WTC11 (cell line): ENCODE measurements around the gene KIAA1958. TPM values are rescaled to one million over a fixed set of nuclear protein-coding genes. Genes with fewer than 3 reads are reported as not detected.

ENCODE experiments used
- ATAC-seq: fragments of 200-7000 bp; cut with Tn5 transposase; 2 replicates; pipeline ENCODE4 v1.10.0; 2021; ENCODE audit warnings: mild to moderate bottlenecking, moderate library complexity
- CTCF ChIA-PET: fragments of 300-600 bp; sonication (Branson Sonifier 250); formaldehyde crosslinking; loops from one replicate; lab custom pipeline; 2021; ENCODE audit warnings: antibody characterized with exemption; lab: Charles Lee
- POLR2A ChIA-PET: fragments of 350-600 bp; sonication (Branson Sonifier 250); formaldehyde crosslinking; loops from one replicate; lab custom pipeline; 2021; ENCODE audit warnings: antibody characterized with exemption; lab: Charles Lee
- DNase-seq: peaks from one replicate; pipeline ENCODE4 v3.0.0; 2021; ENCODE audit warnings: low spot score
- H3K27ac Mint-ChIP-seq: 2 replicates; pipeline ENCODE4 v1.8.0; 2021; ENCODE audit warnings: mixed read lengths
- H3K27me3 Mint-ChIP-seq: 2 replicates; pipeline ENCODE4 v1.8.0; 2021; ENCODE audit warnings: low read depth, mild to moderate bottlenecking, moderate library complexity, mixed read lengths
- H3K36me3 Mint-ChIP-seq: 2 replicates; pipeline ENCODE4 v1.8.0; 2021; ENCODE audit warnings: mixed read lengths
- H3K4me1 Mint-ChIP-seq: 2 replicates; pipeline ENCODE4 v1.8.0; 2022; ENCODE audit warnings: mixed read lengths
- H3K4me3 Mint-ChIP-seq: 2 replicates; pipeline ENCODE4 v1.8.0; 2021; ENCODE audit warnings: mild to moderate bottlenecking, moderate library complexity, mixed read lengths
- H3K9me3 Mint-ChIP-seq: 2 replicates; pipeline ENCODE4 v1.8.0; 2021; ENCODE audit warnings: mixed read lengths
- ARID4B ChIP-seq: sonication (generic); formaldehyde crosslinking; IDR thresholded peaks from 2 replicates; pipeline ENCODE4 v1.8.0; 2023; ENCODE audit warnings: missing genetic modification reagents, mild to moderate bottlenecking, borderline replicate concordance
- ATF1 ChIP-seq: sonication (generic); formaldehyde crosslinking; IDR thresholded peaks from 2 replicates; pipeline ENCODE4 v1.8.1; 2023; ENCODE audit warnings: mild to moderate bottlenecking, moderate library complexity, missing genetic modification reagents
- CBFB ChIP-seq: sonication (generic); formaldehyde crosslinking; IDR thresholded peaks from 2 replicates; pipeline ENCODE4 v1.8.1; 2022; ENCODE audit warnings: mild to moderate bottlenecking, low read depth, missing genetic modification reagents
- CREM ChIP-seq: sonication (generic); formaldehyde crosslinking; IDR thresholded peaks from 2 replicates; pipeline ENCODE4 v1.8.1; 2022; ENCODE audit warnings: mild to moderate bottlenecking, missing genetic modification reagents, moderate library complexity
- CTCF ChIP-seq: fragments of 200-600 bp; IDR thresholded peaks from 2 replicates; pipeline ENCODE4 v1.8.0; 2022; ENCODE audit warnings: antibody characterized with exemption
- FOXK1 ChIP-seq: sonication (generic); formaldehyde crosslinking; IDR thresholded peaks from 2 replicates; pipeline ENCODE4 v1.8.0; 2022; ENCODE audit warnings: mild to moderate bottlenecking, moderate library complexity, missing genetic modification reagents
- GABPB1 ChIP-seq: sonication (generic); formaldehyde crosslinking; IDR thresholded peaks from 2 replicates; pipeline ENCODE4 v1.8.1; 2023; ENCODE audit warnings: mild to moderate bottlenecking, missing genetic modification reagents
- GRHL2 ChIP-seq: fragments of 250-450 bp; sonication (Bioruptor Pico); IDR thresholded peaks from 2 replicates; pipeline ENCODE4 v1.8.0; 2022; ENCODE audit warnings: mild to moderate bottlenecking, moderate library complexity; ENCODE audit not compliant: insufficient replicate concordance, severe bottlenecking
- IRF2 ChIP-seq: sonication (generic); formaldehyde crosslinking; IDR thresholded peaks from 2 replicates; pipeline ENCODE4 v1.8.0; 2022; ENCODE audit warnings: low read depth, missing genetic modification reagents, borderline replicate concordance
- JUN ChIP-seq: sonication (generic); formaldehyde crosslinking; IDR thresholded peaks from 2 replicates; pipeline ENCODE4 v1.8.0; 2023; ENCODE audit warnings: mild to moderate bottlenecking, missing genetic modification reagents
- KAT7 ChIP-seq: sonication (generic); formaldehyde crosslinking; IDR thresholded peaks from 2 replicates; pipeline ENCODE4 v1.8.1; 2023; ENCODE audit warnings: missing genetic modification reagents, mild to moderate bottlenecking, borderline replicate concordance
- MXD4 ChIP-seq: fragments of 250-450 bp; sonication (Bioruptor Pico); IDR thresholded peaks from 2 replicates; pipeline ENCODE4 v1.8.0; 2021; ENCODE audit warnings: mild to moderate bottlenecking, moderate library complexity, borderline replicate concordance
- NFYB ChIP-seq: sonication (generic); formaldehyde crosslinking; conservative IDR thresholded peaks from 2 replicates; pipeline ENCODE4 v1.8.0; 2022; ENCODE audit warnings: low read depth, missing genetic modification reagents
- NR2C2 ChIP-seq: sonication (generic); formaldehyde crosslinking; IDR thresholded peaks from 2 replicates; pipeline ENCODE4 v1.8.0; 2022; ENCODE audit warnings: mild to moderate bottlenecking, missing genetic modification reagents
- SOX15 ChIP-seq: fragments of 250-450 bp; sonication (Bioruptor Pico); IDR thresholded peaks from 2 replicates; pipeline ENCODE4 v1.9.0; 2021; ENCODE audit warnings: mild to moderate bottlenecking
- ZNF121 ChIP-seq: sonication (generic); formaldehyde crosslinking; IDR thresholded peaks from 2 replicates; pipeline ENCODE4 v1.8.0; 2023; ENCODE audit warnings: missing genetic modification reagents
- ZNF232 ChIP-seq: sonication (generic); formaldehyde crosslinking; IDR thresholded peaks from 2 replicates; pipeline ENCODE4 v1.8.0; 2022; ENCODE audit warnings: mild to moderate bottlenecking, missing genetic modification reagents
- ZNF416 ChIP-seq: fragments of 250-450 bp; sonication (Bioruptor Pico); IDR thresholded peaks from 2 replicates; pipeline ENCODE4 v1.9.0; 2021; ENCODE audit warnings: mild to moderate bottlenecking, inconsistent platforms
- ZNF425 ChIP-seq: fragments of 250-450 bp; sonication (Bioruptor Pico); conservative IDR thresholded peaks from 2 replicates; pipeline ENCODE4 v1.9.0; 2021; ENCODE audit warnings: mild to moderate bottlenecking
- total RNA-seq: library from RNA; stranded (reverse); gene quantifications from 3 replicates; pipeline ENCODE4 v1.2.3, GENCODE V29; 2021
- TF ChIP-seq, protein P1 (sequence below): sonication (generic); formaldehyde crosslinking; IDR thresholded peaks from 2 replicates; pipeline ENCODE4 v1.8.1; 2022; ENCODE audit warnings: missing genetic modification reagents, borderline replicate concordance
- TF ChIP-seq, protein P2 (sequence below): sonication (generic); formaldehyde crosslinking; IDR thresholded peaks from 2 replicates; pipeline ENCODE4 v1.8.1; 2023; ENCODE audit warnings: mild to moderate bottlenecking, missing genetic modification reagents, moderate library complexity
- TF ChIP-seq, protein P3 (sequence below): sonication (generic); formaldehyde crosslinking; IDR thresholded peaks from 2 replicates; pipeline ENCODE4 v1.8.0; 2023; ENCODE audit warnings: missing genetic modification reagents

KIAA1958 gene
- total RNA-seq, 1 experiment from 2014 or later: 41.0 TPM

GRCh38 chr9:112664531-112664930, 177.9 kb downstream of the KIAA1958 start:
- ChIA-PET CTCF (interaction anchor here (0.8 to 1.5 kb wide), 2 partner anchors 10 to 53 kb away, joined by 3 to 4 read pairs; partner anchors contain the start of gene INIP), POLR2A (interaction anchor here (0.6 kb wide), 1 partner anchor 554 kb away, joined by 3 read pairs; no protein-coding TSS in a partner anchor)

GRCh38 chr9:112665347-112665746, 178.7 kb downstream of the KIAA1958 start:
- POLR2A ChIA-PET: no interaction called here
- no peaks in the 10 kb centered on the region for H3K36me3 Mint-ChIP-seq
- CTCF ChIA-PET: no interaction called here
- ATAC-seq: no peak
- H3K4me1 Mint-ChIP-seq: peaks cover 9% of the 10 kb centered on the region
- H3K27ac Mint-ChIP-seq: no peak overlapping the region
- no peaks in the 10 kb centered on the region for H3K27me3 Mint-ChIP-seq
- DNase-seq: no peak
- TF ChIP-seq GRHL2 (CRISPR knock-in tag) (no peak), NR2C2 (CRISPR knock-in tag) (no peak), FOXK1 (no peak), ARID4B (no peak)
- TF ChIP-seq, protein P1, sequence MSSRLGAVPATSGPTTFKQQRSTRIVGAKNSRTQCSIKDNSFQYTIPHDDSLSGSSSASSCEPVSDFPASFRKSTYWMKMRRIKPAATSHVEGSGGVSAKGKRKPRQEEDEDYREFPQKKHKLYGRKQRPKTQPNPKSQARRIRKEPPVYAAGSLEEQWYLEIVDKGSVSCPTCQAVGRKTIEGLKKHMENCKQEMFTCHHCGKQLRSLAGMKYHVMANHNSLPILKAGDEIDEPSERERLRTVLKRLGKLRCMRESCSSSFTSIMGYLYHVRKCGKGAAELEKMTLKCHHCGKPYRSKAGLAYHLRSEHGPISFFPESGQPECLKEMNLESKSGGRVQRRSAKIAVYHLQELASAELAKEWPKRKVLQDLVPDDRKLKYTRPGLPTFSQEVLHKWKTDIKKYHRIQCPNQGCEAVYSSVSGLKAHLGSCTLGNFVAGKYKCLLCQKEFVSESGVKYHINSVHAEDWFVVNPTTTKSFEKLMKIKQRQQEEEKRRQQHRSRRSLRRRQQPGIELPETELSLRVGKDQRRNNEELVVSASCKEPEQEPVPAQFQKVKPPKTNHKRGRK (CRISPR knock-in tag): no peak
- no peaks in the 10 kb centered on the region for H3K9me3 Mint-ChIP-seq
- H3K4me3 Mint-ChIP-seq: no peak overlapping the region

More at GRCh38 chr9:112664531-112664930, 177.9 kb downstream of the KIAA1958 start:
- Mint-ChIP-seq H3K4me3 (no peak overlapping the region), H3K27me3 (no peaks in the 10 kb centered on the region), H3K36me3 (peaks cover 1% of the 10 kb centered on the region; the same call in 1 of the 2 replicates), H3K27ac (no peak overlapping the region), H3K4me1 (peaks cover 9% of the 10 kb centered on the region), H3K9me3 (no peaks in the 10 kb centered on the region)
- DNase-seq: no peak
- ATAC-seq: no peak
- no peak for TF ChIP-seq CREM (CRISPR knock-in tag)
- TF ChIP-seq SOX15 (CRISPR knock-in tag): no peak
- TF ChIP-seq, protein P2, sequence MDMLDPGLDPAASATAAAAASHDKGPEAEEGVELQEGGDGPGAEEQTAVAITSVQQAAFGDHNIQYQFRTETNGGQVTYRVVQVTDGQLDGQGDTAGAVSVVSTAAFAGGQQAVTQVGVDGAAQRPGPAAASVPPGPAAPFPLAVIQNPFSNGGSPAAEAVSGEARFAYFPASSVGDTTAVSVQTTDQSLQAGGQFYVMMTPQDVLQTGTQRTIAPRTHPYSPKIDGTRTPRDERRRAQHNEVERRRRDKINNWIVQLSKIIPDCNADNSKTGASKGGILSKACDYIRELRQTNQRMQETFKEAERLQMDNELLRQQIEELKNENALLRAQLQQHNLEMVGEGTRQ (CRISPR knock-in tag): no peak
- no peak for TF ChIP-seq GABPB1
- no peak for TF ChIP-seq CTCF
- no peak for TF ChIP-seq ZNF121 (CRISPR knock-in tag)

DNA sequence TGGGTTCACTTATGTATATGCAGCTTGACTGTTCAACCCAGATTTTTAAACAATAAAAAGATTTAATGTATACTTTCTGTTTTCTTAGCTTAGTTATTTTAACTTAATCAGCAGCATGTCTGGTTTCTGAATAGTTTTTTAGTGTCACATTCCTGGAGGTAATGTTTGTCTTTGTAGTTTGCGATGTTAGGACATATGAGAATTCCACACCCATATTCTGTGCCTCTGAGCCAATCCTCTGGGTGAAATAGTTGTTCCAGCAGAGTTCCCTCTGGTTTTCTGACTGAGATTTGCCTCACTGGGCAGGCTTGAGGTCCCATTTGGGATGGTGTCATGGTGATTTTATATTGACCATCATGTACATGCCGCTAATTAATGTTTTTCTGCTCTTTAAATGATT, 182.7 kb downstream of the KIAA1958 start:
- Mint-ChIP-seq H3K4me3 (no peak overlapping the region), H3K27ac (peak overlapping the region; percentile 10; the same call in 1 of the 2 replicates), H3K9me3 (peaks cover 6% of the 10 kb centered on the region), H3K4me1 (peaks cover 9% of the 10 kb centered on the region), H3K27me3 (no peaks in the 10 kb centered on the region), H3K36me3 (no peaks in the 10 kb centered on the region)
- CTCF ChIA-PET: interaction anchor here (0.6 kb wide), 1 partner anchor 1735 kb away, joined by 3 read pairs; no protein-coding TSS in a partner anchor
- POLR2A ChIA-PET: no interaction called here
- ATAC-seq (no peak), DNase-seq (no peak)
- TF ChIP-seq JUN (CRISPR knock-in tag) (no peak), MXD4 (CRISPR knock-in tag) (no peak), KAT7 (CRISPR knock-in tag) (no peak), ZNF425 (no peak), ZNF416 (no peak), ZNF232 (CRISPR knock-in tag) (no peak), ATF1 (no peak), IRF2 (CRISPR knock-in tag) (no peak), CBFB (CRISPR knock-in tag) (no peak), NFYB (no peak), ZNF121 (CRISPR knock-in tag) (no peak)
- TF ChIP-seq, protein P3, sequence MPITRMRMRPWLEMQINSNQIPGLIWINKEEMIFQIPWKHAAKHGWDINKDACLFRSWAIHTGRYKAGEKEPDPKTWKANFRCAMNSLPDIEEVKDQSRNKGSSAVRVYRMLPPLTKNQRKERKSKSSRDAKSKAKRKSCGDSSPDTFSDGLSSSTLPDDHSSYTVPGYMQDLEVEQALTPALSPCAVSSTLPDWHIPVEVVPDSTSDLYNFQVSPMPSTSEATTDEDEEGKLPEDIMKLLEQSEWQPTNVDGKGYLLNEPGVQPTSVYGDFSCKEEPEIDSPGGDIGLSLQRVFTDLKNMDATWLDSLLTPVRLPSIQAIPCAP (CRISPR knock-in tag): no peak
